Stimulated activated CD4-positive, alpha-beta T cell treated with anti-CD3 and anti-CD28 coated beads, Interleukin-2, amount 100 ng/mL, for 24 hours (primary cell): ENCODE measurements around the gene ZNF586.
"Not testable (repeated sequence)": the region's sequence is repeated elsewhere in the genome, so short reads cannot be mapped to it uniquely, and the experiment has no call there.

ENCODE experiments used
- DNase-seq, 2 donors: peaks; one replicate each; pipeline ENCODE4 v3.0.0-alpha.2; 2020

ZNF586 gene

DNA sequence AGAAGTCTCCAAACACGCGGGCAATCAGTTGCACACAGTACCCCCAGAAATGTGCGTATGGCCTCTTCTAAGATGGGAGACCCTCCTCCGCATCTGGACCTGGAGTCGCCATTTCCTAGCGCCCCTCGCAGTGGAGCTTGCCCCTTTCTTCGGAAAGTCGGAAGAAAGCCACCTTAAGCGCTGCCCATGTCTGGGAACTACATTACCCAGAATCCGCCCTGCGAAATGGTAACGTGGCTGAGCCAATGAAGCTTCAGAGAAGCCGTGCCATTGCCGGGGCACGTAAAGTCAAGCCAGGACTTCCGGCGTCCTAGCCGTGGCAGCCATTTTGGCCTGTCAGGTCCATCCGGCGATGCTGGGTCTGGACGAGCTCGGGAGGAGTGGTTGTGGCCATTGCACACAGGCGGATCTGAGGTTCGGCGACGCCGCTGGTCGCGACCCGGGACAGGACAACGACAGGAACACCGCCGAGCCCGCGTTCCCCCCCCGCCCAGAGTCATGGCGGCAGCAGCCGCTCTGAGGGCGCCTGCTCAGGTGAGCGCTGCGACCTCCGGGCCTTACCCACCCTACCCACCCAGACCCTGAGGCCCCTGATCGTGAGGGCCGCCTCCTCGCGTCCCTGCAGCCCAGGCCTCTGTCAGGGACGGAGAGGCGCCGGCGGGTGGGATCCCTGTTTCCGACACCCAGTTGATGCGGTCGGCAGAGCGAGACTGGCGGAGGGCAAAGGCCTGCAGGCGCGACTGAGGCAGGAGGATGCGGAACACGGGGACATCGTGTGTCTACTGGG lies at the start of gene ZNF586:
TSS of gene ZNF586 (plus strand) at position 332 of the 787 bp plus-strand sequence. CDS start at position 499, 167 bp downstream.
- DNase-seq = peak; percentile 85 to 86

DNA sequence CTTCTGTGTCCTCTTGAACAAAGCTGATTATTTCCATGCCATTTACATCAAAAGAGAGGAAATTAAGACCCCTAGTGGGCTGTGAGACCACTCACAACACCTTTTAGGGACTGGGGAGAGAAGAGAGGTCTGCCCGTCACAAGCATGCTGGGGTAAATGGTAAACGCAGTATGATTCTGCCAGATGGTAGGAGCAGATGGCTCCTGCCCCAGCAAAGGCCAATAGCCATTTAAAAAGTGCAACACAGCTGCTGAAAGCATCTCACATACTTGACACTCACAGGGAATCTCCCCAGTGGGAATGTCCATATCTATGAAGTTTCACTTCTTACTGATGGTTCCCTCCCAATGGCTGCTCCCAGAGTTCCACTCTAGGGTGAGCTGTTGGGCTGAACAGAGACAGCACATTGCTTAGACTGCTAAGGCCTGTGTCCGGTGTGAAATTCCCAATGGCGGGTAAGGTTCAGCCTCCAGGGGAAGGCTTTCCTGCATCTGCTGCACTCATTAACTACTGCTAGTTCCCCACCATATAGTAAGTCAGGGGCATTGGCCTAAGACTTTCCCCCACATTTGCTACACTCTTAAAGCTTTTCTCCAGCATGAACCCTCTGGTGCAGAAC lies 49.5 kb upstream of the ZNF586 start:
- no peak for DNase-seq

DNA sequence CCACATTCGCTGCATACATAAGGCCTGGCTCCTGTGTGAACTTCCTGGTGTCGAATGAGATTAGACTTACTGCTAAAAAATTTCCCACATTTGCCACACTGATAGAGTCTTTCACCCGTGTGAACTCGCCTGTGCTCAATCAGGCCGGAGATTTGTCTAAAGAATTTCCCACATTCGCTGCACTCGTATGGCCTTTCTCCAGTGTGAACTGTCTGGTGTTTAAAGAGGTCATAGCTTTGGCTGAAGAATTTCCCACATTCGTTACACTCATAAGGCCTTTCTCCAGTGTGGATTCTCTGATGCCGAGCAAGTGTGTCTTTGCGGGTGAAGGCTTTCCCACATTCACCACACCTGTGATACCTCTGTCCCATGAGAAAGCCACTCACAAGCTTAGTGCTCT lies 48.6 kb upstream of the ZNF586 start:
- DNase-seq = no peak

DNA sequence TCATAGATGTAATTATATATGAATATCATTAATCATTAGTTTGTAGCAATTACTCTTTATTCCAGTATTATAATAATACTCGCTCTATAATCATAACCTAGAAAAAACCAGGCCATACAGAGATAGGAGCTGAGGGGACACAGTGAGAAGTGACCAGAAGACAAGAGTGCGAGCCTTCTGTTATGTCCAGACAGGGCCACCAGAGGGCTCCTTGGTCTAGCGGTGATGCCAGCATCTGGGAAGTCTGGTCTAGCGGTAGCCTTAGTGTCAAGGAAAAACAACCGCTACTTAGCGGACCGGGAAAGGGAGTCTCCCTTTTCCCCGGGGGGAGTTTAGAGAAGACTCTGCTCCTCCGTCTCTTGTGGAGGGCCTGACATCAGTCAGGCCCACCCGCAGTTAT lies 31.2 kb upstream of the ZNF586 start:
- DNase-seq = peak; percentile 39 to 45

DNA sequence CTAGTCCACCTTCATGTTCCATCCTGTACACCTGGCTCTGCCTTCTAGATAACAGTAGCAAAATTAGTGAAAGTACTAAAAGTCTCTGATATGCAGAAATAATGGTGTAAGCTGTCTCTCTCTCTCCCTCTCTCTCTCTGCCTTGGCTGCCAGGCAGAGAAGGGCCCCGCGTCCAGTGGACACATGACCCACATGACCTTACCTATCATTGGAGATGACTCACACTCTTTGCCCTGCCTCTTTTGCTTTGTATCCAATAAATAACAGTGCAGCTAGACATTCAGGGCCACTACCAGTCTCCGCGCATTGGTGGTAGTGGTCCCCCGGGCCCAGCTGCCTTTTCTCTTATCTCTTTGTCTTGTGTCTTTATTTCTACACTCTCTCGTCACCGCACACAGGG lies 30.7 kb upstream of the ZNF586 start:
- not testable (repeated sequence) for DNase-seq

DNA sequence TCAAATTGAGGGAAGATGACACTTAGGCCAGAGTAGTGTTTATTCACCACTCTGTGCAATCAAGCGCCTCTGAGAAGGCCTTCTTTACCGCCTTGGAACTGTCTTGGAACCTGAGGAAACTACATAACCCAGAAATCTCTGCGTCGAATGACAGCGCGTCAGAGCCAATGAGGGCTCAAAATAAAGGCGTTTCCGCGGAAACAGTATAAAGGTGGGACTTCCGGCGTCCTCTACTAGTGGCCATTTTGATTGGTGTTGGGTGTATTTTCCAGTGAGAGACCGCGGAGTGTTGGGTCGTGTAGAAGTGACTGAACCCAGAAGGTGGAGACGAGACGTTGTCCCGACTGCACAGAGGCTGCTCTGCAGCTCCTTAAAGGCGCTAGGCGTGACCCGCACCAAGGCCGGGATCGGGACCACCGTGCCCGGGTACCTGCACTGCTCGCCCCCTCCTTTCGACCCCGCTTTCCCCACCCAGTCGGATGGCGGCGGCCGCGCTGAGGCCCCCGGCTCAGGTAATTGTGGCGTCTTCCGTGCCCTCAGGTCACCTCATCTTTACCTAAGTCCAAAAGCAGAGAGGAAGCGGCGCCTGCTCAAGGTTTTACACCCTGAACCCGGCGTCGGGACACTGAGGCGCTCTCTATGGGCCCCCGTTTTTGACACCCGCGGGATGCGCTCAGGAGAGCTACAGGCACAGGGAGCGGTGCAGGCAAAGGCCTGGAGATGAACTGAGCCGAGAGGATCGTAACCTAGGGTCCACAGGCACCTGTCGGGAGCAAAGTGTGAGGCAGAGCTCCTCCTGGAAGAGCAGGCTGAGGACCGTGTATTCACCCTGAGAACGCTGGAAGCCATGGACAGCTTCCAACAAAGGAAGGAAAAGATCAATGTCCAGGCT lies 22.6 kb upstream of the ZNF586 start, which contains the start of gene ZNF776:
TSS of gene ZNF776 (plus strand) at position 236 of the 892 bp plus-strand sequence. CDS start at position 480, 244 bp downstream.
- peak; percentile 72 to 83 for DNase-seq

DNA sequence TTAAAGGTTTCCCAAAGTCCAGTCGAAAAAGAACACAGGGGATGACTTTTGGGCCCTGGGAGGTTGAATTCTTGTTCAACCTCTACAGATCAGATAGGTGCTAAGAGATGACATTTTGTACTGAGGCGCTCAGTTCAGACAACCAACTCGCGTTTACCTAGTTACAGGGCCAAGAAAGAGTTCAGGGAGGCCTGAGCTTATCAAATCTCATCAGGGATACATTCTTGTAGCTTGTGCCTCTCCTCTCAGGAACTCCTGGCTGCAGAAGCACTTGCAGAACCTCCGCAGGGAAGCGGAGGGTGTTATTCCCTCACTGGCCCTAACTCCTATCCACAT lies 22.0 kb upstream of the ZNF586 start:
- DNase-seq = no peak

DNA sequence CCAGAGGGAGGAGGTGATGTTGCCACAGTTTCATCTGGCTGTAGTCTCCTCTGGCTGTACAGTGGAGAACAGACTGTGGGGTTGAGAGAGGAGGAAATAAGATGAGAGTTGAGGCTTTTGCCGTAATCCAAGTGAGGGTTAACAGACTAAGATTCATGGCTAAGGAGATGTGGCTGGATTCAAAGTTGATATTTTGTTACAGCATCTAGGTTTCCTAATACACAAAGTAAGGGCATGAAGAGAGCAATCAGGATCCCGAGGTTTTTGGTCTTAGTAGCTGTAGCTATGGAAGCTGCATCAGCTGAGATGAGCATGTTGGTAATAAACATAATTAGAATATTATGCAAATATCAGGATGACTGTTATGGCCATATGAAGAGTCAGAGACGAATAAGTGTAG lies 21.4 kb upstream of the ZNF586 start:
- no peak for DNase-seq

DNA sequence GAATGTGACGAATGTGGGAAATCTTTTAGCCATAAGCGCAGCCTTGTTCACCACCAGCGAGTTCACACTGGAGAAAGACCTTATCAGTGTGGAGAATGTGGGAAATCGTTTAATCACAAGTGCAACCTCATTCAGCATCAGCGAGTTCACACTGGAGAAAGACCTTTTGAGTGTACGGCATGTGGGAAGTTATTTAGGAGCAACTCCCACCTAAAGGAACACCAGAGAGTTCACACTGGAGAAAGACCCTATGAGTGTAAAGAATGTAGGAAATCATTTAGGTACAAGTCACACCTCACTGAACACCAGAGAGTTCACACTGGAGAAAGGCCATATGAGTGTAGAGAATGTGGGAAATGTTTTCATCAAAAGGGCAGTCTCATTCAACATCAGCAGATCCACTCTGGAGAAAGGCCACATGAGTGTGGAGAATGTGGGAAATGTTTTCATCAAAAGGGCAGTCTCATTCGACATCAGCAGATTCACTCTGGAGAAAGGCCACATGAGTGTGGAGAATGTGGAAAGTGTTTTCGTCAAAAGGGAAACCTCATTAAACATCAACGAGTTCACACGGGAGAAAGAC lies 15.3 kb upstream of the ZNF586 start:
- no peak for DNase-seq

DNA sequence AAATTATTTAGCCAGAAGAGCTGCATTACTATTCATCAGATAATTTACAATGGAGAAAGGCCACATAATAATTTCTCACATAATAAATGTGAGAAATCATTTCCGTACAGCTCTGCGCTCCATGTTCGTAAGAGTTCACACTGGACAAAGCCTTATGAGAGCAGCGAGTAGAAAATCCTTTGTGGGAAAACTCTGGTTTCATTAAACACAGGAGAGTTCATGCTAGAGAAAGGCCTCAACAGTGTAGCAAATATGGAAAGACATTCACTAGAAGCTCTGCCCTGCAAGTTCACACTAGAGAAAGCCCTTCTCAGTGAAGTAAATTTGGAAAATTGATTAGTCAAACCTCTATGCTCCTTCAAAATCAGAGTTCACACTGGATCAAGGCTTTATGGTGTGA lies 14.4 kb upstream of the ZNF586 start:
- no peak for DNase-seq

DNA sequence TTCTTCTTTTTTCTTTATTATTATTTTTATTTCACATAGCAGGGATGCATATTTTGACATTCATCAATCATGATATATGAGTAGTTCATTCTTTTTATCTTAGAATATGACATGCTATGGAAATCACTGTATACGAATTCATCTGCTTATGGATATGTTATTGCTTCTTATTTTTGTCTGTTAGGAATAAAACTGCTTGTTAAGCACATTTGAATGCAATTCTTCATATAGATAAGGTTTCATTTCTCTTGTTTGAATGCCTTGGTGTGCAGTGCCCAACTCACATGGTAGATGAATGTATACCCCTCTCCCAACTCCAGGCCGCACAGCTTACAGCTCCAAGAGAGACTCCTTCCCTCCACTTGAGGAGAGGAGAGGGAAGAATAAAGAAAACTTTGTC lies 11.5 kb upstream of the ZNF586 start:
- no peak for DNase-seq

DNA sequence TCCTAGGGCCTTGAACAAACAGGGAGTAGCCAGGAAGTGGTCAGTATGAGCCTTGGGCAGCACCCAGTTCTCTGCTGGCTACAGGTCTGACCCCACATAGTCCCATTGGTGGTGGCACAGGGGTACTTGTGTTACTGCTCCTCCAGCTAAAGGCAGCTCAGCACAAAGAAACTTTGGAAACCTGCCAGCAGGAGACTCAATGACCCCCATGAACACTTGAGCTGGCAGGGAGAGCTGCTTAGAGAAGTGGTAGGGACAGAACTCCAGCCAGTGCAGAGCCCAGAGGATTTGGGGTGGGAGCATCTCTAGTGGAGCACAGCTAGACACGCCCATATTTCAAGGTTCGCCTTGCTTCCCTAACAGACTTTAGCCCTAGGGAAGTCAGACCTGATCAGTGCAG lies 10.4 kb upstream of the ZNF586 start:
- DNase-seq = no peak

DNA sequence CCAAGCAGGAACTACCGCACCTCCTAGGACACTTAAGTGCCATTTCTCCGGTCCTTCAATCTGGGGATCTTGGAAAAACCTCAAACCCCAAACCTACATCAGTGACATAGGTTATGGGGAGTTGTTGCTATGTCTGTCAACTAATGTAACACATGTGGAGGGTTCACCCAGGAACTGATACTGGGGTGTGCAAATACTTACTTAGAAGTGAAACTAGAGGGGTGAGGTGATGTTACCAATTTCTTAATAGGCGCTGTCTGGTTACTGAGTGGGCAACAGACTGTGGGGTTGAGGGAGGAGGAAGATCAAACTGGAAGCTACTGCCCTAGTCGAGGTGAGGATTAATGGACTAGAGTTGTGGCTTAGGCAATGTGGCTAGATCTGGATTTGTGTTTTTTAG lies 1.9 kb downstream of the ZNF586 start:
- no peak for DNase-seq

DNA sequence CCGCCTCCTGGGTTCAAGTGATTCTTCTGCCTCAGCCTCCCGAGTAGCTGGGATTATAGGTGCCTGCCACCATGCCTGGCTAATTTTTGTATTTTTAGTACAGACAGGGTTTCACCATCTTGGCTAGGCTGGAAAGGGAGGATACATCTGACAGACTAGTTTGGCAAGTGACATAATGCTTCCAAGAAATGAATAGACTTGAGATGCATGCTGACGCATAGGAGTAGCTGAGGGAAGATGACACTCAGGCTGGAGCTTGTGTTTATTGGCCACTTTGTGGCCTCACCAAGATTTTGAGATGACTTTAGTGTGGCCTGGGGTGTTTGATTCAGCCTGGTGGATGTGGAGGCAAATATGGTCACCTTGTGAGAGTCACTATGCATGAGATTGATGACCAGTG lies 4.0 kb downstream of the ZNF586 start:
- no peak for DNase-seq

DNA sequence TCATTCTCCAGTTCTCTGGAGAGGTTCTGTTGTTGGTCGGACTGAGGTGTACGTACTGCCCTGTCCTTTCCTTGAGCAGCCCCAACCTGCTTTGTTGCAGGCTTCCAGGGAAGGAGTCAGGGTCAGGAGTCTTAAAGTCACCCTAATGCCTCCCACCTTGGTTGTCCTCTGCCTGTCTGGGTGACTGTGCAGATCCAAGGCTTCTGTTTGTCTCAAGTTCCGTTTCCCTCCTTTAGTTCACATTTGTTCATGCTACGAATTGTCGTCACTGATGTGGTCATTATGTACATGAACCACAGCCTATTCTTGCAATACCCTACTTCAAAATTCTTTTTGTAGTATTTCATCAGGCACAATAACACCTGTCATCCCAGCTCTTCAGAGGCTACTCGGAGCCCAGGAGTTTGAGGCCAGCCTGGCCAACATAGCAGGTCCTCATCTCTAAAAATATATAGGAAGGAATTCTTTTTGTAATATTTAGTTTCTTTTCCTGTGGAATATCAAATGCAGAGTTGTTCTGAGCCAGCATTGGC lies 7.4 kb downstream of the ZNF586 start:
- no peak for DNase-seq

DNA sequence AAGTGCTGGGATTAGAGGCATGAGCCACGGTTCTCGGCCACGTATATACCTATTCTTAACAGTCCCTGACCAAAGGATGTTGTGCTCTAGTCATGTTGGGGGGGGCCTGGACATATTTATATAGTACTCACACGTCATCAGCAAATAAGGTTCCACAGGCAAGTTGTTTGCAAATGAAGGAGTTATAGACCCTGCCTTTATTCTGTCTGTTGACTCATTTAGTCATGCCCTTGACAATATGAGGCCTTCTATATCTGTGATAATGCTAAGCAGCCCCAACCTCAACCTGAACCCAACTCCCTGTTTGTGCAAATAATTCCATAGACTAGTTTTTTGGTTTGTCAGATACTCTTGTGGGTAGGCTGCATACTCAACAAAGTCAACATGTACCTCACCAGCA lies 8.9 kb downstream of the ZNF586 start:
- no peak for DNase-seq

DNA sequence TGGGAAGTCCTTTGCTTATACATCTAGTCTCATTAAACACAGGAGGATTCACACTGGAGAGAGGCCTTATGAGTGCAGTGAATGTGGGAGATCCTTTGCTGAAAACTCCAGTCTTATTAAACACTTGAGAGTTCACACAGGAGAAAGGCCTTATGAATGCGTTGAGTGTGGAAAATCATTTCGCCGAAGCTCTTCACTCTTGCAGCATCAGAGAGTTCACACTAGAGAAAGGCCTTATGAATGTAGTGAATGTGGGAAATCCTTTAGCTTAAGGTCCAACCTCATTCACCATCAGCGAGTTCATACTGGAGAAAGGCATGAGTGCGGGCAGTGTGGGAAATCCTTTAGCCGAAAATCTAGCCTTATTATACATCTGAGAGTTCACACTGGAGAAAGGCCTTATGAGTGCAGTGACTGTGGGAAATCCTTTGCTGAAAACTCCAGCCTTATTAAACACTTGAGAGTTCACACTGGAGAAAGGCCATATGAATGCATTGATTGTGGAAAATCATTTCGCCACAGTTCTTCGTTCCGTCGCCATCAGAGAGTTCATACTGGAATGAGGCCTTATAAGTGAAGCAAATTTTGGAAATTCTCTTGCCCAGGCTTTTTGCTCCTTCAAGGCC lies 9.9 kb downstream of the ZNF586 start:
- no peak for DNase-seq

DNA sequence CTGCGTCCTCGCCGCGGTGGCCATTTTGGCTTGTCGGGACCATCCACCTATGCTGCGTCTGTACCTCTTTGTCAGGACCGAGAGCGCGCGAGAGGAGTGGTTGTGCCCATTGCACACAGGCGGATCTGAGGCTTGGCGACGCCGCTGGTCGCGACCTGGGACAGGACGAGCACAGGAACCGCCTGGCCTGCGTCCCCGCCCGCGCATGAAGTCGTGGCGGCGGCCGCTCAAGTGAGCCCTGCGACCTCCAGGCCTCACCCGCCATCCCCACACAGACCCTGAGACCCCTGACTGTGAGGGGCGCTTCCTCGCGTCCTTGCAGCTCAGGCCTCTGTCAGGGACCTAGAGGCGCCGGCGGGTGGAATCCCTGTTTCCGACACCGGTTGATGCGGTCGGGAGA lies 16.8 kb downstream of the ZNF586 start:
- DNase-seq = no peak

DNA sequence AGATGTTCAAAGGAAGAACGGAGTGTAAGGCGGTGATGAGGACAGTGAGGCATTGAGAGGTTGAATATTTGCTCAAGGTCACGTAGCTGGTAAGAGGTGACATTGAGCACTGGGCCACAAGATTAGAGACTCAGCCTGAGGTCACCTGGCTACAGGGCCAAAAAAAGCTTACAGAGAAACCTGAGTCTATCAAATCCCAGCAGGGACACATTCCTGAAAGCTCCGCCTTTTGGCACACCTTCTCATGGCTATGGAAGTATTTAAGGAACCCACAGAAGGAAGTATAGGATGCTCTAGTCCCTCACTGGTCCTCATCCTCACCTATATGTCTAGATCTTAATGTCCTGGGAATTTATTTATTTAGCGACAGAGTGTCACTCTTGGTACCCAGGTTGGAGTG lies 17.4 kb downstream of the ZNF586 start:
- no peak for DNase-seq

DNA sequence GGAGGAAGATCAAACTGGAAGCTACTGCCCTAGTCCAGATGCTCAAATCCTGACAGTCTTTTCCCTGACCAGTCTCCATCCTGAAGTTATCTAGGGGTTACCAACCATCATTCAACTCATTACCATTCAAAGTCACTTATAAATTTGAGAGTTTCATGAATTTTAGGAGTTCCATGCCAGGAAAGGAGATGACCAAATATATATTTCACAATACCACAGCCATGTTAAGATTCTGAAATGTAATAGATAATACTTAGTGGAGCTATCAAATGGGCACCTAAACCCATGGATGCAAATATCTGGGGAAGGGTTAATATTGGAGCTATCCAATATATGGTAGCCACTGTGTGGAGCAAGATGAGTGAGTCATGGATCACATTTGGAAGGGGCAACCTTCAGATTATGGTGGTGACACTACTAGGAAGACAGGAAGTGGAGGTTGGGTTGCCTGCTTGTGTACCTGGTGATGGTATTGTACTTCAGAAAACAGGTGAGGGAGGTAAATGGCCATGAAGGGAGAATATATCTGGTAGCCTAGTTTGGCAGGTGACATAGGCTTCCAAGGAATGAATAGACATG lies 18.7 kb downstream of the ZNF586 start:
- no peak for DNase-seq

DNA sequence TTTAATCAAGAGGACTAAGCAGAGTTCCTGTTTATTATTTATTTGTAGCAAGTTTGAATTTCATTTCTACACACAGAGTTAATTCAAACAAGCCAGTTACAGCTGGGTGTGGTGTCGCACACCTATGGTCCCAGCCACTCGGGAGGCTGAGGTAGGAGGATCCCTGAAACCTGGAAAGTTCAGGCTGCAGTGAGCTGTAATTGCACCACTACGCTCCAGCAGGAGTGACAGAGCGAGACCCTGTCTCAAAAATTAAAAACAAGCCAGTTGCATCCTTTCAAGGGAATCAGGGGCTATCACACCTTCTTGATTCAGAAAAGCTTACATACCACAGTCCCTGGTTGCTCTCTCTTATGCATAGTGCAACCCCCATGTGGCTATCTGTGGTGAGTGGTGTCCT lies 19.8 kb downstream of the ZNF586 start:
- DNase-seq = no peak

DNA sequence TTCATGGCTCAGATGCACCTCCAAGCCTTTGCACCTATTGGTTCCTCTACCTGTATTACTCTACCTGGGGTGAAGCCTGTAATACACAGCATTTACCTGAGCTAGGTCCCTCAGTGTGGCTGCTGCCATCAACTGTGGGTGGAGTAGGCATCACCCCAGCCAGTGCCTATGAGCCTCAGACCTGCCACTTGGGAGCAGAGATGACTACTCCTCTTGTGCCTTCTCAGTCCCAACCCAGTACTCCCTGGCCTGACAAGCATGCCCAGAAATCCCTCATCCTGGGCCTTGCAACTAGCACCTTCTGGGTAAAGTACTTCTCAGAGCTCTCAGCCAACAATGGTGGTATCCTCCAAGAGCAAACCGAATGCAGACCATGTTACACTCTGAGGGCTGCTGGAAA lies 27.1 kb downstream of the ZNF586 start:
- DNase-seq = not testable (repeated sequence)
